ENCODE results near the gene TOR1B.

The TOR1B gene

DNA sequence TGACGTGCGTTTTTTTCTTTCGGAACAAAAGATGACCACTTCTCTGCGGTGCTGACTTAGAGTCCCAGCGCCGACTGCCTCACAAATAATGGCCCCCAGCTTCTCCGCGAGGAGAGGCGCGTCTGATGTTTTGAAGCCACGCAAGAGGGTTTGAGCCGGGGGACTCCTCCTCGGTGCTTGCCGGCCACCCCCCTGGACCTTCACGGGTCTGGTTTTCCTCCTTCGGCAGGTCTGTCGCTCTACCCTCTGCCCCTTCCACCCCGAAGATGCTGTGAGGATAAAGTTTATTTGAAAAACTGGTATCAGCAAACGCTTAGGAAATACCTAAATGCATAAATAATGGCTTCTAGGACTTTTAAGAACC lies 32.9 kb downstream of the TOR1B start:
- no peak for TF ChIP-seq ZNF274 (IDR thresholded peaks at IDR 0.05; ENCODE audit: low read depth, low read length)
- H3K4me3 ChIP-seq (ENCODE audit: low read length), result peak overlapping the region; percentile 88

DNA sequence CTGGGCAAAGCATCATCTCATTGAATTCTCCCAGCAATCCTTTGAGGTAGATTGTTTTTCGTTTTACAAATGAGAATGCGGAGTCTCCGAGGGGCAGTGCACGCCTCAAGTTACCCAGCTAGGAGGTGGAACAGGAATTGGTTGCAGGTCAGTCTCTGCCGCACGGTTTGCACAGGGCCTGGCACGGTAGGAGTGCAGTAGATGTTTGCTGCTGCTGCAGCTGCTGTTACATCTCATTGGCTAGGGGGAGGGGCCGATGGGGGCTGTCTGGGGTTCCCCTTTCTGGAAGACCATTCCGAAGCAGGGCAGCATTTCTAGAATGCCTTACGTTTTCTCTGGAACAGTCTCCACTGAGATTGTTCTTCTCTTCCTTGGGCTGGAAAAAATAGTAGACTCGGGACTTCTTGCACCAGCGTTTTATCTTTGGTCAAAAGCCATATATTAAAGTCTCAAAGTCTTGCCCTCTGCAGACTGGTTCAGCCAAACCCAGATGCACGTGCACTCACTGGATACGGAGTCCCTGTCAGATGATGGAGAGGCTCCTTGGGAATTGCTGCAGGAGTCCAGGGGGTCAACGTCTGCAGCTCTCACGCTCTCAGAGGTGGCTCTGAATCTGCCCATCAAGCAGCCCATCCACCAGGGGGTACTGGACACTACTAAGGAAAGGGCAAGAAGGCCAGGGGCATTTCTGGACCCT lies 33.5 kb downstream of the TOR1B start:
- no peak for TF ChIP-seq ZNF274 (IDR thresholded peaks at IDR 0.05; ENCODE audit: low read depth, low read length)
- peak overlapping the region; percentile 88 for H3K4me3 ChIP-seq (ENCODE audit: low read length)

DNA sequence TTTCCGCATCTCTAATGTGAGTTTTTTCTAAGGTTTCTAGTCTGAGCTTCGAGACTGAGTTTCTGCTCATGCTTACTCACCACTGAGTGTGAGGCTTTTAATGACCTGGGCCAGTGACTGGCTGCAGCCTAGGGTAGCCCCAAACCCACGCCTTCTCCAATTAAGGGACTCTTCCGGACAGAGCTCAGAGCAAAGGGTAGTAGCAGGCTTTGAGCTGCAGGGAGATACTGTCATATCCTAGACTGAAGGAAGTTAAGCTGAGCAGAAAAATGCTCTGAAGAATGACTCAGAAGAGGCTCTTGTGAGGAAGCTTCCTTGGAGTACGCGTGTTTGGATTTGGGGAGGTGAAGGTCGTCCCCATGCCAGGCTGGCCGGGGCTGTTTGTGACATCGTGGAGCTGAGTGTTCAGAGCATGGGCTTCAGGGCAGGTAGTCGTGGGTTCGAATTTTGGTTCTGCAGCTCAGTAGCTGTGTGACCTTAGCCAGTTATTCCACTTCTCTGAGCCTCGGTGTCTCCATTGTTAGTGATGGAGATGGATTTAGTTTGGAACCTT lies 35.8 kb downstream of the TOR1B start:
- TF ChIP-seq ZNF274 (IDR thresholded peaks at IDR 0.05; ENCODE audit: low read depth, low read length), result no peak

DNA sequence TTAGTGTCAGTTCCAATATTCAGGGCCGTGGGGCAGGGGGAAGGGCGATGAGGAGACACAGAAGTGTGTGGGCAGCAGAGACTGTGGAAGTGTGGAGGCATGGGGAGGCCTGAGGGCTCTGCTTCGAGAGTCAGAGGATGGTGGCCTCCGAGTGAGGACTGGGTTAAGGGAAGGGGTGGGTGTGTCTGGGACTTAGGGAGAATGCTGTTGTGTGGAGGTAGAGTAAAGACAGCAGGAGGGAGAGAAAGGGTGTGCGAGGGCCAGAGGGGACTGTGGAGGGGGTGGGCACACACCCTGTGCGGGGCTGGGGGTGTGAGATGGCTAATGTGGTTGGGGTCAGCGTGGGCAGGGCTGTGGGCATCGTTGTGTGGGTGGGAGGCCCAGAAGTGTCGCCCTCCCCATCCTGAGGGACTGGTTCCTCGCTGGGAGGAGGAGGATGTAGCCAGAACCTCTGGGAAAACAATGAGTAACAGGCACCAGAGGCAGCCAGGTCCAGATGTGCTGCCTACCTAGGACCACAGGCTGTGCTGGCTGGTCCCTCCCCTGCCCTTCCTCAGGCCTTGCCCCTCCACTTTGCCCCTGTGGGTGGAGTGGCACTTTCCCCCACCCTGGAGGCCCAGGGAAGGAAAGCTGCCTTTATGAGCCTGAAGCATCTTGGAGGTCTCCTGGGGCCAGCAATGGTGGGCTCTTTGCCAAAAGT lies 36.5 kb downstream of the TOR1B start:
- no peak for TF ChIP-seq ZNF274 (IDR thresholded peaks at IDR 0.05; ENCODE audit: low read depth, low read length)
- H3K4me3 ChIP-seq (ENCODE audit: low read length), result no peak overlapping the region

More for the DNA sequence above, 35.8 kb downstream of the TOR1B start:
- H3K4me3 ChIP-seq (ENCODE audit: low read length), result no peak overlapping the region

DNA sequence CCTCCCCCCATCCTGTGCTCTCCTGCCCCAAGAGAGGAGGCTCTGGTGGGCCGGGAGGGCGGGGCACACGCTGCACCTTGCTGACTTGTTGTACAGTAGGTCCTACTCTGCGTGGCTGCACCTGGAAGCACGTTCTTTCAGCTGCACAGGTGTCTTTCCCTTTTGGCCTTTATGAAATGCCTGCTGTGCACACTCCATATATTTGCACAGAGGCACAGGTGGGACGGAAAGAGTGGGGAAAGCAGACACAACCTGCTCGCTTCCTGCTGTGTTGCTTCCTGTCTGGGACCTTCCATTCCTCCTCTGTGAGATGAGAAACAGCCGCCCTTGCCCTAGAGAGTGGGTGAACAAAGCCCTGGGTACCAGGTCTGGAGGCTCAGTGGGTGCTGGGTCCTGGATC lies 37.0 kb downstream of the TOR1B start:
- TF ChIP-seq ZNF274 (IDR thresholded peaks at IDR 0.05; ENCODE audit: low read depth, low read length), result no peak
- no peak overlapping the region for H3K4me3 ChIP-seq (ENCODE audit: low read length)

DNA sequence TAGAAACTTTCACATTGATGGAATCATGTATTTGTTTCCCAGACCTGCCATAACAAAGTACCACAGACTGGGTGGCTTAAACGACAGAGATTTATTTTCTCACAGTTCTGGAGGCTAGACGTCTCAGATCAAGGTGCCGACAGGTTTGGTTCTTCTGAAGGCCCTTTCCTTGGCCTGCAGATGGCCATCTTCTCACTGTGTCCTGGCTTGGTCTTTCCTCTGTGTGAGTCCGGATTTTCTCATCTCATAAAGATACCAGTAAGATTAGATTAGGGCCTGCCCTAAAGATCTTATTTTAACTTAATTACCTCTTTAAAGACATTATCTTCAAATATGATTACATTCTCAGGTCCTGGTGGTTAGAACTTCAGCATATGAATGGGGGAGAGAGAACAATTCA lies 38.1 kb downstream of the TOR1B start:
- no peak overlapping the region for H3K4me3 ChIP-seq (ENCODE audit: low read length)
- TF ChIP-seq ZNF274 (IDR thresholded peaks at IDR 0.05; ENCODE audit: low read depth, low read length), result no peak

DNA sequence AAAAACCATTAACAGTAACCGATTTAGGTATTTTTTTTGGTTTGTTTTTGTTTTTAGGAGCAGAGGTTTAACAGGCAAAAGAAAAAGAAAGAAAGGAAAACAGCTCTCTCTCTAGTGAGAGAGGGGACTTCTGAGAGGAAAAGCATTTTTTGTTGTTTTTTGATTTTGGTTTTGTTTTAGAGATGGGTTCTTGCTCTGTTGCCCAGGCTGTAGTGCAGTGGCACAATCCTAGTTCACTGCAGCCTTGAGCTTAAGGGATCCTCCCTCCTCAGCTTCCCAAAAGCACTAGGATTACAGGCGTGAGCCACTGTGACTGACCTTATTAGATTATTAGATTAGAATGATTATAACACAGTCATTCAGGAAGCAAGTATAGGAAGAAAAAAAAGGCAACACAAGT lies 42.4 kb downstream of the TOR1B start:
- no peak overlapping the region for H3K4me3 ChIP-seq (ENCODE audit: low read length)
- no peak for TF ChIP-seq ZNF274 (IDR thresholded peaks at IDR 0.05; ENCODE audit: low read depth, low read length)

DNA sequence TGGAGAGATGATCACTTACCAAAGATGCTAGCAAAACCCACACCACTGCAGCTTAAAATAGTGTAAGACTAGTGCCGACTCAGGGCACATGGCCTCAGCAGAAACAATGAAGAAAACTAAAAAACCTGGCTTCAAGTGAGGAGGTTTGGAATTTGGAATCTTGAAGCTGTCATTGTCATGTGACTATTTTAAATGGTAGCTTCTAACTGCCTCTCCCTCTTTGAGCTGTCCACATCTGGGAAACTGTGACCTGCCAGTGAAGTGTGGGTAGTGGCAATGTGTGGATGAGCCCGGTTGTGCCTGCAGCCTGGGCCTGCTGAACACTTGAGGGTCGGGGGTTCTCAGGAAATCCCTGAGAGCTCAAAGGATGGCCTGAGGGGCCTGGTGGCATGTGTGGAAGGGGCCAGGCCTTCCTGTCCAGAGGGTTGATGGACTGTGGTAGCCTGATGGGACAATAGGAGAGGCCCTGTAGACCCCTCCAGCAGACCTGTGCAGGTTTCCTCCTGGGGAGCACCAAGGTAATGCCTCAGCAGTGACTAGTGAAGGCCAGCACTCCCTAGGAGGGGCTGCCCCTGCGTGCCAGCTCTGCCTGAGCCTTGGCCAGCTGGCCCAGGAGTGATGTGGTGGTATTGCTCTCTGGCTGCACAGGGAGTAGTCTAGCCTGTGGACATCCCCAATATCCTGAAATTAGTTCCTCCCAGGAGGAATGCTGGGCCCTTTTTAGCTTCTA lies 45.9 kb downstream of the TOR1B start:
- TF ChIP-seq ZNF274 (IDR thresholded peaks at IDR 0.05; ENCODE audit: low read depth, low read length), result no peak
- H3K4me3 ChIP-seq (ENCODE audit: low read length), result no peak overlapping the region

DNA sequence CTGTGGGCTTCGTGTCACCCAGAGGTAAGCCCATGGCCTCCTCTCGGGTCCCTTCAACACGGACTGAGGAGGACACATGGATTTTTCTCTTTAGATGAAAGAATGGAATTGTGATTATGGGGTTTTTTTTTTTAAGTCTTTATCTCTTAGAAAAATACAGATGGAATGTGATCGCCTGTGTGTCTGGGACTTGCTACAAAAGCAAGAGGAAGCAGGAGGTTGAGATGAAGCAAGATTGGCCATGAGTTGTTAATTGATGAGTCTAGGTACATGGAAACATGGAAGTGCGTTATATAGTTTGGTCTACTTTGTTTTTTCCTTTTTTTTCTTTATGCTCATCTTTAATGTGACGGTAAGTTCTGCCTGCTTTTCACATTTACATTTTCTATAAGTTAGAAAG lies 46.9 kb downstream of the TOR1B start:
- H3K4me3 ChIP-seq (ENCODE audit: low read length), result no peak overlapping the region
- TF ChIP-seq ZNF274 (IDR thresholded peaks at IDR 0.05; ENCODE audit: low read depth, low read length), result no peak

DNA sequence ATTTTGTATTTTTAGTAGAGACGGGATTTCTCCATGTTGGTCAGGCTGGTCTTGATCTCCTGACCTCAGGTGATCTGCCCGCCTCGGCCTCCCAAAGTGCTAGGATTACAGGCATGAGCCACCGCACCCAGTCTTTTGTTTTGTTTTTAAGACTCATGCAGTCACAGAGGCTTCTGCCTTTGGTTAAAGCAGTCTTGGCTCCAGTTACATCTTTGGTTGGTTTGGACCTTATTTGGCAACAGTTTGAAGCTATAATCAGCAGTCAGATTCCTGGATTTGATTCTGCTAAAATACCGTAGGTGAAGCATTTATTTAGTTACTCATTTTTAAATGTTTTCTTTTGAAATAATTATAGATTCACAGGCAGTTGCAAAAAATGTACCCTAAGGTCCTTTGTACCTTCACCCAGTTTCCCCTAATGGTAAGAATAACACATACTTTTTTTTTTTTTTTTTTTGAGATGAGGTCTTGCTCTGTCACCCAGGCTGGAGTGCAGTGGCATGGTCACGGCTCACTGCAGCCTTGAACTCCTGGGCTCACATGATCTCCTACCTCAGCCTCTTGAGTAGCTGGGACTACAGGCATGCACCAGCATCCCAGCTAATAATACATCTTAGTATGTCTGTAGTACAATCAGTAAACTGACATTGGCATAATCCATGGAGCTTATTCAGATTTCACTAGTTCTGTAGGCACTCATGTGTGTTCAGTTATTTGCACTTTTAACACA lies 48.0 kb downstream of the TOR1B start:
- no peak overlapping the region for H3K4me3 ChIP-seq (ENCODE audit: low read length)
- TF ChIP-seq ZNF274 (IDR thresholded peaks at IDR 0.05; ENCODE audit: low read depth, low read length), result no peak

DNA sequence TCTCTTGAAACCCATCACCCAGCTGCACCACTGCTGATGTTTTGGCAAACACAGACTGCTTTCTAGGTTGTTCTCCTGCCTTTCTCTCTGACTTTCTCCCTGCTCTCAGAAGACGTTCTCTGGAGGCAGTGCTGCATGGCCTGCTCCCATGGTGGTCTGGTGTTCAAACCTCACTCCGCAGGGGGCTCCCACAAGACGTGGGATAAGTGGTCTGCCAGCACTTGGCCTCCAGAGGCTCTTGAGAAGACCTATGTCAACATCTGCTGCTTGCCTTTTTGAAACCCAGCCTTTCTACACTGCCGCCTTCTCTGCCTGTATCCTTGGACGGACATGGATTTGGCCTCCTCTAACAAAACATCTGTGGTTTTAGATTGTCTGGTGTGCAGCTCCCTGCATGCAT lies 48.8 kb downstream of the TOR1B start:
- no peak overlapping the region for H3K4me3 ChIP-seq (ENCODE audit: low read length)
- TF ChIP-seq ZNF274 (IDR thresholded peaks at IDR 0.05; ENCODE audit: low read depth, low read length), result no peak

DNA sequence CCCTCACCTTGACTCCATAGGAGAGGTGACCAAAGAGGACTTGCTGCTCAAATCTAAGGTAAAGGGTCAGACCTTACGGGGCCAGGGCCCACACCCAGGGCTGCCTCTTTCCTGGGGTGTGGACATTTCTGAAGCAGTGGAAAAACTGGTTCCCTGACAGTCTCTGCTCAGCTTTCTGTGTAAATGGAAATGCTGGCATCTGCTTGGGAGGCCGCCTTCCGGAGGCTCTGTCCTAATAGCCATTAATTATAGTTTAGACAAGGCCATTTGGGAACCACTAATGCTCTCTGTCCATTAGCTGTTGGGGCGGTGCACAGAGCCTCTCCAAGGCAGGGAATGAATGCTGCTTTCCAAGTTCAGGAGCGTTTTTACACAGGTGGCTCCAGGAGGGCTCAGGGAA lies 49.6 kb downstream of the TOR1B start:
- no peak overlapping the region for H3K4me3 ChIP-seq (ENCODE audit: low read length)
- no peak for TF ChIP-seq ZNF274 (IDR thresholded peaks at IDR 0.05; ENCODE audit: low read depth, low read length)

DNA sequence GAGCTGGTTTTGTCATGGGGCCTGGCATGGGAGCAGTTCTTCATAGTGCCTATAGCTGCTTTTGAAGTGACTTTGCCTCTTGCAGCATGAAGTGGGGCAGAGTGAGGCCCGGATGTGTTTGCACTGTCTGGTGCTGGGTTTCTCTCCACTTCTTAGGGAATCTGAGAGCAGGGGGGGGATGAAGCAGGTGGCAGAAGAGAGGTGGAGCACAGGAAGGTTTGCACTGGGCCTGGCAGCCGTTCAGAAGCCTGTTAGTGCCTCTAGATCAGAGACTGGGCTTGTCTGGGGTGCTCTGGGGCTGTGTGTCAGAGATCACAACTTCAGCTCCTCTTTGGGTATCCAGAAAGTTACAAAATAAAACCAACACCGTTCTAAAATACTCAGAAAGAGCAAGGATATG lies 50.6 kb downstream of the TOR1B start:
- TF ChIP-seq ZNF274 (IDR thresholded peaks at IDR 0.05; ENCODE audit: low read depth, low read length), result no peak
- no peak overlapping the region for H3K4me3 ChIP-seq (ENCODE audit: low read length)

DNA sequence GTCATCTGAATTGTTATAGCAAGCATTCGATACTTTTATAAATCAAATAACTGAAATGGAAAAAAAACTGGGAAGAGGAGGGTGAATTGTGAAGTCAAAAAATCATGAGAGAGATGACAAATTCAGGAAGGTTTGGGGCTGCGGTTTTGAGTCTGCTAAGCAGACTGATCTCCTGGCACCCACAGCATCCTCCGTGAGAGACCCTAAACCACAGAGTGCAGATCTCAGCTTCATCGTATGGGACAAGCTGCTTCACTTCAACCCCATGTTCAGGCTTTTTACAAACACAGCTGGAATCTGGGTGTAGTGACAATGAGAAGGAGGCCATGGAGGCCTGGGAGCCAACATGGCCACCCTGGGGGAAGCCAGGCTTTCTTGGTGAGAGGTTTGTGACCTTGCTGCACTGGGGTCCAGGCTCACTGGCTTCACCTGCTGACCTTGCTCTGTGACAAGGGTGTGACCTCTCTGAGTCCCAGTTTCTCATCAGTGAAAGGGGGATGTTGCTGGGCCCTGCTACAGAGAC lies 51.7 kb downstream of the TOR1B start:
- no peak overlapping the region for H3K4me3 ChIP-seq (ENCODE audit: low read length)
- TF ChIP-seq ZNF274 (IDR thresholded peaks at IDR 0.05; ENCODE audit: low read depth, low read length), result no peak
